Left lung (tissue), 10 donors: Measurements from ENCODE around the gene TBC1D8. TPM values are rescaled to one million over a fixed set of nuclear protein-coding genes. Genes with fewer than 3 reads are reported as not detected.

Experiments
- ATAC-seq: fragments of 200-7000 bp; cut with Tn5 transposase; one replicate; pipeline ENCODE4 v1.9.1; 2020; ENCODE audit warnings: moderate library complexity
- DNase-seq, 4 donors: peaks; one replicate each; pipeline ENCODE4 v3.0.0-alpha.2; 2013 to 2020
- H3K27ac ChIP-seq, 2 donors: fragments of 200-600 bp; sonication (generic) in 1 of 2; one replicate each; pipeline versions ENCODE4 v1.5.0 to v1.8.0; 2020 to 2021
- H3K27me3 ChIP-seq, 2 donors: fragments of 200-600 bp; sonication (generic) in 1 of 2; one replicate each; pipeline versions ENCODE4 v1.5.0 to v1.8.0; 2020 to 2021
- H3K36me3 ChIP-seq, 2 donors: fragments of 200-600 bp; sonication (generic) in 1 of 2; one replicate each; pipeline versions ENCODE4 v1.5.0 to v1.8.0; 2020 to 2021
- H3K4me1 ChIP-seq, 2 donors: fragments of 200-600 bp; one replicate each; pipeline ENCODE4 v1.8.0; 2021
- H3K4me3 ChIP-seq, 2 donors: fragments of 200-600 bp; sonication (generic) in 1 of 2; one replicate each; pipeline versions ENCODE4 v1.5.0 to v1.8.0; 2020 to 2021; ENCODE audit warnings: mild to moderate bottlenecking in 1 of 2
- H3K9me3 ChIP-seq, 2 donors: fragments of 200-600 bp; sonication (generic) in 1 of 2; one replicate each; pipeline versions ENCODE4 v1.5.0 to v1.8.0; 2020 to 2021
- intact Hi-C, 2 donors: fragments of 100-400 bp; cut with DNase I; formaldehyde crosslinking; loops; one replicate each; pipeline versions ENCODE4 v1.11.2 to v1.14.2; 2022
- polyA plus RNA-seq, 6 donors: library from polyadenylated mRNA; unstranded; fragments of 120-200 nt; gene quantifications; one replicate each; pipeline ENCODE4 v1.2.1, GENCODE V29; 2013; ENCODE audit not compliant: insufficient read length in 6 of 6
- total RNA-seq, 2 donors: library from RNA; stranded (reverse); fragmentation: NEBNext Ultra II Directional; extraction: Animal tissue kit (Norgen Biotek cat#: 25700); gene quantifications; one replicate each; pipeline ENCODE4 v1.2.1, GENCODE V29; 2021
- TF ChIP-seq, protein P1 (sequence below), 2 donors: fragments of 200-600 bp; sonication (generic) in 1 of 2; IDR thresholded peaks; one replicate each; pipeline versions ENCODE4 v1.5.0 to v1.8.0; 2021; ENCODE audit warnings: antibody characterized with exemption in 2 of 2
- donor health status: DM: no; HTN: yes; CAD: no.
- donor health status: DM: no; HTN: no; CAD: no.

The TBC1D8 gene
- total and polyA plus RNA-seq, 8 donors, result 11.7 to 36.5 (median 32.1) TPM

DNA sequence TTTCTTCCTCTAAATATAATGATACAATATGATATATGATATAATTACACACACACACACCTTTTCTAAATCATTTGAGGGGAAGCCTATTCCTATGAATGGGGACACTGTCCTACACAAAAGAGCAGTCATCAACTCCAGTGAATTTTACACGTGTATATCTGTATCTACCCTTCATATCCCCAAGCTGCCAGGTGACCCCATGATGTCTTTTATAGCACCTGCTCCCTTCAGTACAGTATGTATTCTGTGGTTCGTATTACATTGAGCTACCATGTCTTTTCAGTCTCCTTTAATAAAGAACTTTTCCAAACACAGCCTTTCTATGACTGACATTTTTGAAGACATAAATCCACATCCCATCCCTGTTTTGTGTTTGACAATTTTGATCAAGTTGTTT is 19.0 kb downstream of the TBC1D8 start:
- peaks cover 0 to 19% of the 10 kb centered on the region in 2 donors for H3K4me1 ChIP-seq
- H3K27ac ChIP-seq, result no peak overlapping the region
- H3K9me3 ChIP-seq, result no peaks in the 10 kb centered on the region

DNA sequence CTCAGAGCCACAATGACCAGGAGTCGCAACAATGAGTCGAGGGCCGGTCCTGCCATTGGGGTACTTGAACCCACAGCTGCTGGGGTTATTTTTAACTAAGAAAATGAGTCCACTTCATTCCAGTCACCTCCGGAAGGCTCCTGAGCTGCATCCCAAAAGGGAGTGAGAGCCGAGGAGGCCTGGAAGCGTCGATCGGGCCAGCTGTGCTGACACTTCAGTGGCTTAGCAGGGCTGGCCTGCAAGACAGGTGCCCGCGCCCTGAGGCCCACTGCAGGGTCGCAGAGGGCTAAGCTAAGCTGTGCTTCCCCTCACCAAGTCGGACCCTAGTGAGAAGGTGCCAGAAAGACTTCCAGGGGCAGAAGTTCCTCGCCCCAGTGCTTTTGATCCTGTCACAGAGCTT is 21.1 kb downstream of the TBC1D8 start:
- Histone ChIP-seq H3K4me3 (no peak overlapping the region), H3K36me3 (no peaks in the 10 kb centered on the region), H3K9me3 (no peaks in the 10 kb centered on the region), H3K27me3 (no peaks in the 10 kb centered on the region), H3K4me1 (peaks cover 9 to 40% of the 10 kb centered on the region in 2 donors), H3K27ac (no peak overlapping the region)
- ATAC-seq, result no peak
- TF ChIP-seq, protein P1, sequence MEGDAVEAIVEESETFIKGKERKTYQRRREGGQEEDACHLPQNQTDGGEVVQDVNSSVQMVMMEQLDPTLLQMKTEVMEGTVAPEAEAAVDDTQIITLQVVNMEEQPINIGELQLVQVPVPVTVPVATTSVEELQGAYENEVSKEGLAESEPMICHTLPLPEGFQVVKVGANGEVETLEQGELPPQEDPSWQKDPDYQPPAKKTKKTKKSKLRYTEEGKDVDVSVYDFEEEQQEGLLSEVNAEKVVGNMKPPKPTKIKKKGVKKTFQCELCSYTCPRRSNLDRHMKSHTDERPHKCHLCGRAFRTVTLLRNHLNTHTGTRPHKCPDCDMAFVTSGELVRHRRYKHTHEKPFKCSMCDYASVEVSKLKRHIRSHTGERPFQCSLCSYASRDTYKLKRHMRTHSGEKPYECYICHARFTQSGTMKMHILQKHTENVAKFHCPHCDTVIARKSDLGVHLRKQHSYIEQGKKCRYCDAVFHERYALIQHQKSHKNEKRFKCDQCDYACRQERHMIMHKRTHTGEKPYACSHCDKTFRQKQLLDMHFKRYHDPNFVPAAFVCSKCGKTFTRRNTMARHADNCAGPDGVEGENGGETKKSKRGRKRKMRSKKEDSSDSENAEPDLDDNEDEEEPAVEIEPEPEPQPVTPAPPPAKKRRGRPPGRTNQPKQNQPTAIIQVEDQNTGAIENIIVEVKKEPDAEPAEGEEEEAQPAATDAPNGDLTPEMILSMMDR (IDR thresholded peaks at IDR 0.05), result no peak
- no peak for DNase-seq
- intact Hi-C loops, result no loop called here

More for the DNA sequence above, 19.0 kb downstream of the TBC1D8 start:
- TF ChIP-seq, protein P1 (IDR thresholded peaks at IDR 0.05), result no peak
- Histone ChIP-seq H3K4me3 (no peak overlapping the region), H3K36me3 (no peaks in the 10 kb centered on the region), H3K27me3 (no peaks in the 10 kb centered on the region)
- ATAC-seq (no peak), DNase-seq (no peak)
- intact Hi-C loops, result no loop called here

DNA sequence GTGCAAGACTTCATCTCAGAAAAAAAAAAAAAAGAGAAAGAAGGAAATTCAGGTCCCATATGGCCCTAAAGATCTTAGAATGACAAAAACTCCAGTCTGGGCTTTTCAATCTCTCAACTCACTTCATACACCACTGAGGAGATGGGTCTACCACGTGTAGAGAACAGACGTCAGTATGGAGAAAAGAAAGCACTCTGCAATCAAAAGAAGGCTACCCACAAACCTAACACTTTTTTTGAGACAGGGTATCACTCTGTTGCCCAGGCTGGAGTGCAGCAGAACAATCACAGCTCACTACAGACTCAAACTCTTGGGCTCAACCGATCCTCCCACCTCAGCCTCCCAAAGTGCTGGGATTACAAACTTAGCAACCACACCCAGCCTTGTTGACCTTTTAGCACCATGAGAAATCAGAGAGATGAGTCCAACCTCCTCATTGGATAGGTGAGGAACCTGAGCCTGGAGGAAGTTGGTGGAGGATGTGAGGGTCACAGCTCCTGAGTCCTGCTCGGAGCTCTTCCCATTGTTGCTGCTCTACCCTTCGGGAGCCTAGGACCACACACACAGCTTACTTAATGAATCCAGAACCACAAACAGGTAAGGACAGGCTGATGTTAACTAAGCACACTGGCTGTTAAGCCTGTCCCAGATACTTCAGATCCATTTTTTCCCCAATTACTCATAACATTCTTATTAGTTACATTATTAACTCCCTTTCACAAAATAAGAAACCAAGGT is 23.7 kb downstream of the TBC1D8 start:
- Histone ChIP-seq H3K4me3 (no peak overlapping the region), H3K36me3 (no peaks in the 10 kb centered on the region), H3K27me3 (no peaks in the 10 kb centered on the region), H3K27ac (peak overlapping the region in 1 of 2 donors; percentile 19), H3K4me1 (peaks cover 21 to 50% of the 10 kb centered on the region in 2 donors), H3K9me3 (no peaks in the 10 kb centered on the region)
- no peak for ATAC-seq
- no peak for DNase-seq
- intact Hi-C loops, result no loop called here
- TF ChIP-seq, protein P1 (IDR thresholded peaks at IDR 0.05), result no peak

DNA sequence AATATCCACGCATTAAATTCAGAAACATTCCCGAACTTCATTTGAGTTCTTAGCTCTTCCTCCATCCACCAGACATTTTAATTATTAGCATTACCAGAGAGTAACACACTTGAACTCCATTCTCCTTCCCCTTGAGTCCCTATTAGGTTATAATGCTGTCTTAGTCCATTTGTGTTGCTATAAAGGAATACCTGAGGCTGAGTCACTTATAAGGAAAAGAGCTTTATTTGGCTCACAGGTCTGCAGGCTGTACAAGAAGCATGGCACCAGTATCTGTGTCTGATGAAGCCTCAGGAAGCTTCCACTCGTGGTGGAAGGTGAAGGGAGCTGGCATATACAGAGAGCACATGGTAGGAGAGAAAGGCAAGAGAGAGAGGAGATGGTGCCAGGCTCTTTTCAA is 25.4 kb downstream of the TBC1D8 start:
- Histone ChIP-seq H3K27me3 (no peaks in the 10 kb centered on the region), H3K36me3 (no peaks in the 10 kb centered on the region), H3K4me1 (peaks cover 21 to 63% of the 10 kb centered on the region in 2 donors), H3K27ac (peak overlapping the region; percentile 53 to 67), H3K9me3 (no peaks in the 10 kb centered on the region), H3K4me3 (no peak overlapping the region)
- intact Hi-C loops, result no loop called here
- DNase-seq, result no peak
- TF ChIP-seq, protein P1 (IDR thresholded peaks at IDR 0.05), result no peak
- no peak for ATAC-seq

DNA sequence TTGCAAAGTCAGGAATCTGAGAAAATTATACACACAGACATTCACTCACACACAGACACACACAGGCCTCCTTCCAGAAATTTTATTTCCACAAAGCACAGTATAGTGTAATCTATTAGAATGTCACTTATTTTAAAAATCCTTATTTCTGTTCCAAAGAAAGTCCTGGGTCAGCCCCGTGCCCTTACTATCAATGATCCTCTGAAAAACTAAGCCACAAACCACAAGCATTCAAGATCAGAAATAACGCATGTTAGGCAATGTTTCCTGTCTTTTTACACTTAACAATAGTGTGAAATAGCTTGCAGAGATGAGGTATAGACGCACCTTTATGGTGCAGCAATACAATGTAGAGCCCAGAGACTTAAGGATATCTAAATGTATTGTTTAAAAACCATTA is 25.8 kb downstream of the TBC1D8 start:
- H3K36me3 ChIP-seq, result no peaks in the 10 kb centered on the region
- no peaks in the 10 kb centered on the region for H3K27me3 ChIP-seq
- H3K27ac ChIP-seq, result peak overlapping the region; percentile 53 to 67
- no peak for ATAC-seq
- peaks cover 21 to 67% of the 10 kb centered on the region in 2 donors for H3K4me1 ChIP-seq
- intact Hi-C loops, result no loop called here
- DNase-seq, result no peak
- TF ChIP-seq, protein P1 (IDR thresholded peaks at IDR 0.05), result no peak
- H3K4me3 ChIP-seq, result no peak overlapping the region
- H3K9me3 ChIP-seq, result no peaks in the 10 kb centered on the region
